GM18868 (cell line): ENCODE measurements around the gene HTR2A.
A peak's percentile ranks its signal among the peaks of the same experiment; 100 is the strongest.

Source experiments
- ATAC-seq: cut with Tn5 transposase; IDR thresholded peaks from one replicate; pipeline ENCODE4 v1.9.1; 2021; ENCODE audit warnings: mild to moderate bottlenecking, moderate library complexity; ENCODE audit not compliant: unreplicated experiment

HTR2A gene

DNA sequence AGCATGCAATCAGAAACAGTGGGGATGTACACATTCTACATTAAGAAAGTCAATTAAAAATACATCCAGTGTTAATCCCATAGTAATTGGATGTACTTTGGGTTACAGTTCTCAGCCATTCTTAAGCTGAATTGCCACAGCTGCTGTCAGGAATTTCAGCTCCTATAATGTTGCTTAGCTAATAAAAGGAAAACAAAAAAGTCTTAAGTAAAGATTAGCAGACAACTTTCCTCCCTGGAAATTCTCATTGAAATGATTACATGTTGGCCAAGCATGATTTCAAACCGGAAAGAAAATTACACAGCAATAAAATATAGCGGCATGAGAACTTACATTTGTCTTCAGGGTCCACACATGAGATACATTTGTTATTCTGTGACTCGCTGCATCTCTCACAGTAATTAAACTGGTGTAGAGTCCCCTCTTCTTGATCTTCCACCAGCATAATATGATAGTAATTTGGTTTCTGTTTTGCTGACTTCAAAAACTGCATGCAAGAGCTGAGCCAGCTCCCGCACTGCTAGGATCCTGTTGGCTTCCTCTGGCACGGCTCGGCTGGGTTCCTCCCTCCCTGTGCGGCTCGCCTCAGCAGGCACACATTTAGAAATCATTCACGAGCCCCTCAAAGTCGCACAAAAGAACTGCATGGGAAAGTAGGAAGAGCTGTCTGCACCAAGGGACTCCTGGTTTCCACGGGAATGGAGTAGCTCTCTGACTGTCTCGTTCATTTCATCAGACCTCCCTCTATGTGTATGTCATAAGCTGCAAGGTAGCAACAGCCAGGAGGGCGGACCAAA, at the start of gene HTR2A:
Gene HTR2A, minus strand, starts transcription at position 713 of the 797 bp plus-strand sequence. CDS start 1,147 bp downstream, outside the sequence.
- no peak for ATAC-seq

DNA sequence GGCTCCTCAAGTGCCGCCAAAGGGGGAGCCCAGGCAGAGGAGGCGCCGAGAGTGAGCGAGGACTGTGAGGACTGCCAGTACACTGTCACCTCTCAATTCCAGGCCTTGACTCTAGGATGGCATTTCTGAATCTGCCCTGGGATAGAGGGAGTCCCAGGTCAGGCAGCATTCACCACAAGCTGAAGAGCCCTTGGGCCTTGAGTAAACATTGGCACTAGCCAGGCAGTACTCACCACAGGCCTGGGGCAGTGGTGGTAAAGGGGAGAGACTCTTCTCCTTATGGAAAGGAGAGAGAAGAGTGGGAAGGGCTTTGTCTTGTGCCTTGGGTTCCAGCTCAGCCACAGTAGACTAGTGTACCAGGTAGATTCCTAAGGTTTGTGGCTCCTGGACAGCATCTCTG, 39.7 kb upstream of the HTR2A start:
- ATAC-seq: no peak

GRCh38 chr13:46934749-46935148, 37.9 kb upstream of the HTR2A start:
- no peak for ATAC-seq

- ATAC-seq: no peak
These were observed 30.2 kb upstream of the HTR2A start for GRCh38 chr13:46926916-46927590.

- no peak for ATAC-seq
These were observed 28.6 kb upstream of the HTR2A start for GRCh38 chr13:46925486-46925885.

DNA sequence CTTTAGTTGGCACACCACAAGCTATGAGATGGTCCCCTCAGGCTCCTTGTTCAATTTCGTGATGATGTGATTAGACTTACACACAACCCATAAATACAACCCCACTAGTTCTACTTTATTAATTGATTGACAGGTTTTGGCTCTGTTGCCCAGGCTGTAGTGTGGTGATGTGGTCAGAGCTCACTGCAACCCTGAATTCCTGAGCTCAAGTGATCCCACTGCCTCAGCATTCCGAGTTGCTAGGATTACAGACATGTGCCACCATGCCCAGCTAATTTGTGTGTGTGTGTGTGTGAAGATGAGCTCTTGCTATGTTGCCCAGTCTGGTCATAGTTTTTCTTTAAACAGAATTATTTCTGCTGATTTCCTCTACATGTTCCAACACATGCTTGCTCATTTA, 17.5 kb upstream of the HTR2A start:
- no peak for ATAC-seq

GRCh38 chr13:46913757-46914156, 16.9 kb upstream of the HTR2A start:
- no peak for ATAC-seq

GRCh38 chr13:46909042-46909441, 12.2 kb upstream of the HTR2A start:
- no peak for ATAC-seq

DNA sequence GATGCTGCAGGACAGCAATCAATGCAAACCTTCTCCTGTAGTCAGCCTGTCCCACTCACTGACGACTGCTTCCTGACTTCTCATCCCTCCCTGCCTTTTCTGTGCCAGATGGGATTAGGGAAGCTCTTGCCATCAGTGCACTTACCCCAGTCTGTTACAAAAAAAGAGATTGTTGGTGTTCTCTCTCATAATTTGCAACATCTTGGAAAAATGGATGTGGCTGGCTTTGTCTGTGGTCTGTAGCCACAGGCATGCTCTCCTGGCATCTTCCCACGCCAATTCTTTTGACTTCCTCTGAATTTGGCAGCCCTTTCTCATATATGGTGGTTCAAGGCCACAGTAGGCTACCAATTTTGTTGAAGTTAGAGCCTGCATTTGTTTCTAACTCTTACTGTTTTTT, 11.6 kb upstream of the HTR2A start:
- ATAC-seq: no peak

DNA sequence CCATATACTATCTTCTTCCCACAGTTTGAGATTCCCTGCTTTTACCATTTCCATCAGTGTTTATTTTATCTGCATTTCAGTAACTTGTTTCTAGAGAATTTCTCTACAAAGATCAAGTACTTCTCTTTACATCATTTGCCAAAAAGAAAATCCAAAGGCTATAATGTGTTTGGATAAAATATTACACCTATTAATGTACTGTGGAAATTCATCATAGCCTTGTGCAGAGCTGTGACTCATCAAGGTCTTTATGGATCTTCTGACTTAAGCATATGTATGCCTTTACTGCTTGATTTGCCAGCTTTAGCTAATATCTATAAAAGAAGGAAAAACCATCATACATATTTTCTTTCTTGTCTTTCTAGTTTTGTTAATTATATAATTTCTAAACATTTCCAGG, 9.6 kb upstream of the HTR2A start:
- ATAC-seq: no peak

GRCh38 chr13:46905249-46905648, 8.4 kb upstream of the HTR2A start:
- peak; percentile 51 for ATAC-seq

DNA sequence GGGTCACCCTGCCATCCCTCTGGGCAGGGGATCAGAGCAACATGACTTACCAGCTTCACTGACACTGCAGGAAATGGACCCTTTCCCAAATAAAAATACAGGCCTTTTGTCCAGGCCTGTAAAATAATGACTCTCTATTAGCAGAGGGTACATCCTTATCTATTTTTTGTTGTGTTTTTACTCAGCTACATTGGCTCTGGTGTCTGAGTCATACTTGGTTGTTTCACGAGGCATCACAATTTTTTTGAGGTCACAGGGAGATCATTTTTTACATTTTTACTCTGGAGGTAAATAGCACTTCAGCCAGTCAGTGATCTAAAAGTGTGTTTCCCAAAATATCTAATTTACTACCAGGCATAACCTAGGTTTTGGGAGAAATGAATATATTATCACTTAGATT, 6.9 kb upstream of the HTR2A start:
- peak; percentile 69 for ATAC-seq

GRCh38 chr13:46901721-46902120, 4.9 kb upstream of the HTR2A start:
- no peak for ATAC-seq

DNA sequence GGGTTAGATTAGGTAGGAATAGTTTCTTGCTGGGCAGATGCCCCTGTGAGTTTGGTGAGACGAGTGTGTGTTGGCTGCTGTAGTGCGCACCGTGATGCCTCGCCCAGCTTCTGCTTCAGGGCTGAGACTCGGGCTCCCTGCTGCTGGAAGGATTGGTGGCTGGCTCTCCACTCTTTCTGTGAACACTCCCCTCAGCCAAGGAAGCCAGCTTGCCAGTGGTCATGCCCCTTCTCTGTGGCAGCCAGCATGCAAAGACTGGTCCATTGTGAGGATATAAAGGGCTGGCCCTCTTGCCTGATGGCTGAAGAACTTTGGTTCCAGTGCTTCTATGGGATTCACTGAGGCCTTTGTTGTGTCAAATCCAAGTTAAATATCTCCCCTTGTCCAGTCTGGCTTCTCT, 2.9 kb upstream of the HTR2A start:
- no peak for ATAC-seq

- ATAC-seq: no peak
These were observed 1.5 kb downstream of the HTR2A start for GRCh38 chr13:46895381-46895780.

- no peak for ATAC-seq
These were observed 2.3 kb downstream of the HTR2A start for GRCh38 chr13:46894568-46894967.

- ATAC-seq: peak; percentile 92
These were observed 2.9 kb downstream of the HTR2A start for GRCh38 chr13:46893798-46894560.

DNA sequence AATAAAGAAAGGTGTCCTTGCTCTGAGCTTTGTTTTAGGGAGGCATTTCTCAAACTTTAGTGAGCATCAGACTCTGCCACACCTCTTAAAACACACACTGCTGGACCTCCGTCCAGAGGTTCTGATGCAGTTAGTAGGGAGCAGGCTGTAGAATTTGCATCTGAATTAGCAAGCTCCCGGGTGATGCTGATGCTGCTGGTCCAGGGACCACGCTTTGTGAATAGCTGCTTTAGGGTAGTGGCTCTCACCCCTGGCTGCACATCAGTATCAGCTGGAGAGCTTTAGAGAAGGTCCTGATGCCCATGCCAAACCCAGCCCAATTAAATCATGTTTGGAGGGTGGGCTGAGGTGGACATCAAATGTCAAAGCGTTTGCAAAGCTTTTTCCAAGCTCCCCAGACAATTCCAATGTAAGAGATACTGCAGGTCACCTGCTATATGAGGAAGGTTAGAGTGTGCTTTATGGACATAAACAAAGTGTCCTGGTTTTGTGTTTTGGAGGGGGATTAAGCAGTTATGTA, 3.6 kb downstream of the HTR2A start:
- ATAC-seq: no peak

DNA sequence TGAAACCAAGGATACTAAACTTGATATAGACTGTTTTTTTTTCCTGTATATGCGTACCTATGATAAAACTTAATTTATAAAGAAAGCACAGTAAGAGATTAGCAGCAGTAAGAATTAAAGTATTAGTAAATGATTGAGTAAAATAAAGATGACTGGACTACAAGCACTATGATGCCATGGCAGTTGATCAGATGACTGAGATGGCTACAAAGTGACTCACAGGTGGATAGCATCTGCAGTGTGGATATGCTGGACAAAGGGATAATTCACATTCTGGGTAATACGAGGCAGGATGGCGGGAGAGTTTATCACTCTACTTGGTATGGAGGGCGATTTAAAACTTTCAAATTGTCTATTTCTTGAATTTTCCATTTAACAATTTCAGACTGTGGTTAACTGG, 11.8 kb downstream of the HTR2A start:
- no peak for ATAC-seq

GRCh38 chr13:46884531-46884930, 12.3 kb downstream of the HTR2A start:
- ATAC-seq: no peak

DNA sequence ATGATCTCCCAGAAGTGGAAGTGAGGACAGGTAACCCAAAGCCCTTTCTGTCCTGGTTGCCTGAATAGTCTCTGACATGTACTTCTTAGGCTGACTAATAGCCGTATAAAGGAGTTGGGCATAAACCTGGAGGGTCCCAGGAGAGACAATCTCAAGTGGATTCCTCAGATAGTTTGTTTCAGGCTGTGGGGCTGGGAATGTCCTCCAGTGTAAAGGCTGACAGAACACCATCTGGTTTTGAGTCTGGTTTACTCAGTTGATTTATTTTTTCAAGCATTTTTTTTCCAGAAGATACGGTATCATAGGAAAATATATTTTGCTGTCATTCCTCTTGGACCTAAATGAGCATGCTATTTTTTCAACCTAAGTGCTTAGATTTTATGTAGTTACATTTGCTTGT, 15.2 kb downstream of the HTR2A start:
- ATAC-seq: no peak
